Left ventricle myocardium inferior (tissue), 1 donor: ENCODE results near the gene LRRC51. TPM values are rescaled to one million over a fixed set of nuclear protein-coding genes. Genes with fewer than 3 reads are reported as not detected.
"Not testable (repeated sequence)": the region's sequence is repeated elsewhere in the genome, so short reads cannot be mapped to it uniquely, and the experiment has no call there.

ENCODE experiments used
- DNase-seq: peaks from one replicate; pipeline ENCODE4 v3.0.0-alpha.2; 2020
- H3K27ac ChIP-seq: fragments of 200-600 bp; replicated peaks from 2 replicates; pipeline ENCODE4 v1.8.0; 2021
- H3K27me3 ChIP-seq: fragments of 200-600 bp; 2 replicates; pipeline ENCODE4 v1.8.0; 2021; ENCODE audit warnings: low read depth
- H3K36me3 ChIP-seq: fragments of 200-600 bp; 2 replicates; pipeline ENCODE4 v1.8.0; 2021
- H3K4me1 ChIP-seq: fragments of 200-600 bp; 2 replicates; pipeline ENCODE4 v1.8.0; 2021
- H3K4me3 ChIP-seq: fragments of 200-600 bp; 2 replicates; pipeline ENCODE4 v1.8.0; 2021; ENCODE audit warnings: mild to moderate bottlenecking, moderate library complexity
- H3K9me3 ChIP-seq: fragments of 200-600 bp; replicated peaks from 2 replicates; pipeline ENCODE4 v1.8.0; 2021
- intact Hi-C: fragments of 100-400 bp; cut with micrococcal nuclease; formaldehyde crosslinking; loops from one replicate; pipeline ENCODE4 v1.11.0; 2022
- total RNA-seq: library from RNA; stranded (reverse); fragmentation: NEBNext Ultra II Directional; extraction: Animal tissue kit (Norgen Biotek cat#: 25700); gene quantifications from one replicate; pipeline ENCODE4 v1.2.1, GENCODE V29; 2021
- TF ChIP-seq, protein P1 (sequence below): fragments of 200-600 bp; IDR thresholded peaks from 2 replicates; pipeline ENCODE4 v1.8.0; 2021; ENCODE audit warnings: antibody characterized with exemption, mild to moderate bottlenecking, borderline replicate concordance
- donor health status: DM: no; HTN: yes; CAD: no; lungs with severe emphysema.

Gene LRRC51
- total RNA-seq, 1 donor from 2014 or later, result 3.5 TPM

GRCh38 chr11:72124046-72124445 is 43.4 kb downstream of the LRRC51 start:
- H3K36me3 ChIP-seq, result no peaks in the 10 kb centered on the region
- intact Hi-C loops, result no loop called here
- no peak overlapping the region for H3K27ac ChIP-seq
- H3K4me3 ChIP-seq, result no peak overlapping the region
- H3K4me1 ChIP-seq, result no peaks in the 10 kb centered on the region
- DNase-seq, result no peak
- H3K27me3 ChIP-seq, result peaks cover 15% of the 10 kb centered on the region
- TF ChIP-seq, protein P1, sequence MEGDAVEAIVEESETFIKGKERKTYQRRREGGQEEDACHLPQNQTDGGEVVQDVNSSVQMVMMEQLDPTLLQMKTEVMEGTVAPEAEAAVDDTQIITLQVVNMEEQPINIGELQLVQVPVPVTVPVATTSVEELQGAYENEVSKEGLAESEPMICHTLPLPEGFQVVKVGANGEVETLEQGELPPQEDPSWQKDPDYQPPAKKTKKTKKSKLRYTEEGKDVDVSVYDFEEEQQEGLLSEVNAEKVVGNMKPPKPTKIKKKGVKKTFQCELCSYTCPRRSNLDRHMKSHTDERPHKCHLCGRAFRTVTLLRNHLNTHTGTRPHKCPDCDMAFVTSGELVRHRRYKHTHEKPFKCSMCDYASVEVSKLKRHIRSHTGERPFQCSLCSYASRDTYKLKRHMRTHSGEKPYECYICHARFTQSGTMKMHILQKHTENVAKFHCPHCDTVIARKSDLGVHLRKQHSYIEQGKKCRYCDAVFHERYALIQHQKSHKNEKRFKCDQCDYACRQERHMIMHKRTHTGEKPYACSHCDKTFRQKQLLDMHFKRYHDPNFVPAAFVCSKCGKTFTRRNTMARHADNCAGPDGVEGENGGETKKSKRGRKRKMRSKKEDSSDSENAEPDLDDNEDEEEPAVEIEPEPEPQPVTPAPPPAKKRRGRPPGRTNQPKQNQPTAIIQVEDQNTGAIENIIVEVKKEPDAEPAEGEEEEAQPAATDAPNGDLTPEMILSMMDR, result no peak
- H3K9me3 ChIP-seq, result no peaks in the 10 kb centered on the region

DNA sequence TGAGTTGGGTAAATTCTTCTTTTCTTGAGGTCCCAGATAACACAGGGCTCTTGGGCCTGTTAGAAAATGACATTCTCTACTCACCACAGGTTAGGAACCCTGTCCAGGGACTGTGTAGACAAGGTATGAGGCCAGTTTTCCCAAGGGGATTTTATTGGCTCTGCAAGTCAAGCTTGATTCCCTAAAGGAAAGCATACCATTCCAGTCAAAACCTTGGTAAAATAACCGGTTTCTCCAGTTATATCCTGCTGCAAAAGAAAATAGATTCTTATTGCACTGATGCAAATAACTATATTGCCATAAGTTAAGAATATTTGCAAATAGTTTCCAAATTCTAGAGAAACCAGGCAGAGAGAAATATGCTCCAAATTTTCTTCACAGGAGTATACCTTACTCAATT is 45.3 kb downstream of the LRRC51 start:
- Histone ChIP-seq H3K36me3 (no peaks in the 10 kb centered on the region), H3K9me3 (no peaks in the 10 kb centered on the region), H3K4me3 (no peak overlapping the region), H3K27ac (no peak overlapping the region), H3K27me3 (peaks cover 9% of the 10 kb centered on the region), H3K4me1 (no peaks in the 10 kb centered on the region)
- no peak for DNase-seq
- TF ChIP-seq, protein P1, result no peak
- intact Hi-C loops, result no loop called here

GRCh38 chr11:72127923-72128322 is 47.3 kb downstream of the LRRC51 start:
- H3K4me3 ChIP-seq, result no peak overlapping the region
- no peaks in the 10 kb centered on the region for H3K9me3 ChIP-seq
- H3K27me3 ChIP-seq, result peaks cover 6% of the 10 kb centered on the region
- TF ChIP-seq, protein P1, result no peak
- no peaks in the 10 kb centered on the region for H3K36me3 ChIP-seq
- H3K4me1 ChIP-seq, result no peaks in the 10 kb centered on the region
- intact Hi-C loops, result no loop called here
- DNase-seq, result no peak
- H3K27ac ChIP-seq, result no peak overlapping the region

DNA sequence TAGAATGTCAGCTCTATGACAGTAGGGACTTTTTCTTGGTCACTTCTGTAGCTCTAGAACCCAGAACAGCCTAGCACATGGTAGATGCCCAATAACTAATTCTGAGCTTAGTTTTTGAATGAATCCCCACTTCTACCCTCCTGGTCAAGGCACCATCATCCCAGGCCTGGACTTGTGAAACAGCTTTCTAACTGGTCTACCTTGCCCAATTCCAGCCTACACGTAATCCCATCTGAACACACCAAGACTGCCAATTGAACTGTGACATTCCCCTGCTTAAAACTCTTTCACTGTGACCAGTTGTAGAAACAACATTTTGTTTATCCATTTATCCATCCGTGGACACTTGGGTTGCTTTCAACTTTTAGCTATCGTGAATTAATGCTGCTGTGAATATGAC is 48.7 kb downstream of the LRRC51 start:
- TF ChIP-seq, protein P1, result no peak
- no peak for DNase-seq
- H3K27ac ChIP-seq, result no peak overlapping the region
- no peak overlapping the region for H3K4me3 ChIP-seq
- no peaks in the 10 kb centered on the region for H3K9me3 ChIP-seq
- peaks cover 9% of the 10 kb centered on the region for H3K27me3 ChIP-seq
- intact Hi-C loops, result no loop called here
- no peaks in the 10 kb centered on the region for H3K4me1 ChIP-seq
- H3K36me3 ChIP-seq, result no peaks in the 10 kb centered on the region

GRCh38 chr11:72132646-72133045 is 52.0 kb downstream of the LRRC51 start:
- H3K4me1 ChIP-seq, result no peaks in the 10 kb centered on the region
- H3K27me3 ChIP-seq, result peaks cover 9% of the 10 kb centered on the region
- TF ChIP-seq, protein P1, result no peak
- H3K9me3 ChIP-seq, result no peaks in the 10 kb centered on the region
- no peak overlapping the region for H3K27ac ChIP-seq
- no peaks in the 10 kb centered on the region for H3K36me3 ChIP-seq
- intact Hi-C loops, result no loop called here
- H3K4me3 ChIP-seq, result no peak overlapping the region
- DNase-seq, result no peak

GRCh38 chr11:72135473-72135872 is 54.8 kb downstream of the LRRC51 start, which contains the start of gene FOLR3:
Gene FOLR3 (plus strand): TSS chr11:72135725. CDS start chr11:72135953, 228 bp downstream.
- H3K27ac ChIP-seq, H3K4me1 ChIP-seq, intact Hi-C loops, H3K36me3 ChIP-seq, H3K4me3 ChIP-seq, H3K27me3 ChIP-seq, DNase-seq, H3K9me3 ChIP-seq: not testable (repeated sequence)
